GM18507 (cell line): Measurements from ENCODE around the gene ZIC5.

ENCODE experiments used
- DNase-seq: peaks from one replicate; pipeline ENCODE4 v3.0.0; 2011; ENCODE audit warnings: low read depth; ENCODE audit not compliant: insufficient read length; ENCODE audit errors: extremely low spot score
- FAIRE-seq: peaks from 2 replicates; lab custom pipeline; 2011; peaks lifted over from hg19 to GRCh38; lab: Jason Lieb, UNC

ZIC5 gene

DNA sequence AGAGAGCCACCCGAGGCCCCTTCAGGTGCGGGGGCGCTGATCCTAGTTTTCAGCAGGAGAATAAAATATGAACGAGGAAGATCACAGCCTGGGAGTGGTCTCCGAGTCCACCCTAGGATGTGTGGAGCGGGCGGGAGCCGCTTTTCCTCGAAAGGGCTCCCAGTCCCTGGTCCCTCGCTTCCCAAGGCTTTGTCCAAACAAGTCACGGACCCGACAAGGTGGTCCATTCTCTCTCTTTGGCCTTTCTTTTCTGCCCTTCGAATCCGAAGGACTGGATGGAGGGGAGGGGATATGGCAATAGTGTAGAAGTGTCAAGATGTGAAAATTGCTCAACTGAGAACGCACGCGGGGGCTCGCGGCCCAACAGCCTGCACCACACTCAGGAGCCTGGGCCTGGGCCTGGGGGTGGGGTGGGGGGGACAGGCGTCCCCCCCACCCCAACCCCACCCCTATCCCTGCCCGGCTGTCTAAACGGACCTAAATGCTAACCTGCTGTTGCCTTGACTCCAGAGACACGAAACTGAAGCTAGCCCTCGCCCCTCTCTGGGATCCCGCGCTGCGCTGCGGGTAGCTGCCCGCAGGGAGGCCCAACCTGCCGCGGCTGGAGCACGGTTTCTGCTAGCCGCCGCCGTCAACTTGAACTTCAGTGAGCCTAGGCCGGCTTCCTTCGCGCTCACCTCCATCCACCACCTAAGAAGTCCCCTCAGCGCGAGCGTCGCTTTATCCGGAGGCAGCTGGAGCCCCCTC is 17.1 kb upstream of the ZIC5 start:
- DNase-seq (no peak), FAIRE-seq (no peak)

- FAIRE-seq = no peak
- no peak for DNase-seq
These were observed 15.8 kb upstream of the ZIC5 start for GRCh38 chr13:99987154-99988019.

GRCh38 chr13:99986741-99987140 is 15.2 kb upstream of the ZIC5 start:
- DNase-seq (no peak), FAIRE-seq (no peak)

DNA sequence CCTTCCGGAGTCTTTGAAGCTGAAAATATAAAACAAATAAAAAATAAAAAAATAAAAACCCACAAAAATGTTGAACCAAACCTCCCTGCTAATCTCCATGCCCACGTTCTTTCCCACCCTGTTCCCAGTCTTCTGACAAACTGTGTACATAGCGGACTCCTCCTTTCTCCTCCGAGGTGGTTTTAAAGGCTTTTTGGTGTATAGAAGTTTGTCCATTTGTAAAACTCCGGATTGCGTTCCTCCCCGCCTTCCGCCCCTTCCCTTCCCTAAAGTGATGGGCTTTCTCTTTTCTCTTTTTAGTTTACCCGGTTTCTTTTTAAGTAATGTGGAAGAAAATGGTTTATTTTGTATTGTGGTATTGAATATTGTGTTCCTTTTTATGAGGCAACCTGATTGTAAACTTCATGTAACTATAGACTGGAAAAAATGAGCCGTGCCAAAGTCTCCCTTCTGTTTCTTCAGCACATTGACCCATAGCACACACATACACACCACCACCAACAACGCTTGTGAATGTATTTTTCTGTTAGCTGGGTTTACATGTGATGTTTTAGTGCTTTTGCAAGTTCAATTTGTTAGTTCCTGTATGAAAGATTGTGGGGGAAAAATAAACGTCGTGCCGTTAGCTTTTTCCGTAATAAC is 14.4 kb upstream of the ZIC5 start:
- DNase-seq = no peak
- no peak for FAIRE-seq

DNA sequence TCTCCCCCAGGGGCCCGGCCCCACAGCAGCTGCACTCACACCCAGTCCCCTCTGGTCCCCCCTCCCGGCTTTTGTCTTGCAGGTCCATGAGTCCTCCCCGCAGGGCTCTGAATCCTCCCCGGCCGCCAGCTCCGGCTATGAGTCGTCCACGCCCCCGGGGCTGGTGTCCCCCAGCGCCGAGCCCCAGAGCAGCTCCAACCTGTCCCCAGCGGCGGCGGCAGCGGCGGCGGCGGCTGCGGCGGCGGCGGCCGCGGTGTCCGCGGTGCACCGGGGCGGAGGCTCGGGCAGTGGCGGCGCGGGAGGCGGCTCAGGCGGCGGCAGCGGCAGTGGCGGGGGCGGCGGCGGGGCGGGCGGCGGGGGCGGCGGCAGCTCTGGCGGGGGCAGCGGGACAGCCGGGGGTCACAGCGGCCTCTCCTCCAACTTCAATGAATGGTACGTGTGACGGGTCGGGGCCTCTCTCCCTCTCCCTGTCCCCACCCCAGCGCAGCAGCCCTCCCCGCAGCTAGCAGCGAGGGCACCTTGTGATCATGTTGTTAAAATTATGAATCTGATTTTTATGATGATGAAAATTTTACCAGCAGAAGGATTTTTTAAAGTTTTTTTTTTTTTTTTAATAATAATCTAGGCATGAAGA is 13.8 kb upstream of the ZIC5 start:
- DNase-seq (no peak), FAIRE-seq (no peak)

DNA sequence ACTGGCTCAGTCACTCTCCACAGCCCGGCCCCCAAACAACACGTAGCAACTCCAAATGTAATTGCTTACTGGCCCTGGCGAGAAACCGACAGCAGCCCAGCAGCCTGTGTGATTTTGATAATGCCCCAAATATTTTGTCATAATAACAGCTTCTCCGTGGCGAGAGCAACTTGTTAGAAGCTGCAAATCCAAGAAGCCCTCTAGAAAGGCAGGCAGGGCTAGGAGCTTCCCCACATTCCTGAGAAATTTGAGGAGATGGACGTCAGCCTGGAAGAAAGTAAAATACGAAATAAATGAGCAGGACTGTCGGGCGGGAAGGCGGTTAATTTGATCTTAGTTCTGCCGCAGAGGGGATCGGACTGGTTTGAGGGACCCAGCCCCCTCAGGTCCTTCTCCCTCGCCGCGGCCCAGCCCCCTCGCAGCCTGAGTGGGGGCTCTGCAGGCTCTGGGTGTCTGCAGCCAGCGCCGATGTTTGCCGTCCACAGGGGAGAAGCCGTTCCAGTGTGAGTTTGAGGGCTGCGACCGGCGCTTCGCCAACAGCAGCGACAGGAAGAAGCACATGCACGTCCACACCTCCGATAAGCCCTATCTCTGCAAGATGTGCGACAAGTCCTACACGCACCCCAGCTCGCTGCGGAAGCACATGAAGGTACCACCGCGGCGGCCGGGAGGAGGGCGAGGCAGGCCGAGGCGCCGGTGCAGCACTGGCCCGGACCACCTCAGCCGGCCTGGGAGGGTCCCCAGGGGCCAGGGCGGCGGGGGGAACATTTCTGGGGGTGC is 13.1 kb upstream of the ZIC5 start:
- FAIRE-seq (no peak), DNase-seq (no peak)

- DNase-seq = no peak
- no peak for FAIRE-seq
These were observed 12.2 kb upstream of the ZIC5 start for GRCh38 chr13:99983499-99984401.

DNA sequence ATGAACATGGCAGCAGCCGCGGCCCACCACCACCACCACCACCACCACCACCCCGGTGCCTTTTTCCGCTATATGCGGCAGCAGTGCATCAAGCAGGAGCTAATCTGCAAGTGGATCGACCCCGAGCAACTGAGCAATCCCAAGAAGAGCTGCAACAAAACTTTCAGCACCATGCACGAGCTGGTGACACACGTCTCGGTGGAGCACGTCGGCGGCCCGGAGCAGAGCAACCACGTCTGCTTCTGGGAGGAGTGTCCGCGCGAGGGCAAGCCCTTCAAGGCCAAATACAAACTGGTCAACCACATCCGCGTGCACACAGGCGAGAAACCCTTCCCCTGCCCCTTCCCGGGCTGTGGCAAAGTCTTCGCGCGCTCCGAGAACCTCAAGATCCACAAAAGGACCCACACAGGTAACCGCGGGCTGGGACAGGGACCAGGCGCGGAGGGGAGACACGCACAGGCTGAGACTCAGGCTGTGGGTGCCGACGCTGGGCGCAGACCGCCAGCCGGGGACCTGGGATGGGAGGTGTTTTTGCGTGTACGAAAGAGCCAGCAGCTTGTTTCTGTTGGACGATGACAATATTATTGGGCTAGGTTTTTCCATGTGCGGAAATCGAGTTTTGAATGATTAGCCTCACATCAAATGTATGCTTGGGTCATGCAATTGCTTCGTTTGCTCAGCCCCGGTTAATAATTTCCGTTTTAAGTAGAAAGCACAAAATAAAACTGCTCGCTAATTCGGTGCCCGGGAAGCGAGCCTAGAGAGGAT is 11.3 kb upstream of the ZIC5 start:
- DNase-seq (no peak), FAIRE-seq (no peak)

GRCh38 chr13:99982036-99982730 is 10.6 kb upstream of the ZIC5 start:
- DNase-seq = no peak

GRCh38 chr13:99981735-99982035 is 10.1 kb upstream of the ZIC5 start, which contains the start of gene ZIC2:
ZIC2 (plus strand) TSS chr13:99981784; CDS start chr13:99982065, 281 bp downstream.
- no peak for DNase-seq
- no peak for FAIRE-seq

More at GRCh38 chr13:99982036-99982730, 10.6 kb upstream of the ZIC5 start:
- FAIRE-seq = no peak

- no peak for DNase-seq
- no peak for FAIRE-seq
These were observed 9.5 kb upstream of the ZIC5 start for GRCh38 chr13:99980824-99981734.

- DNase-seq (no peak), FAIRE-seq (no peak)
These were observed 8.7 kb upstream of the ZIC5 start for GRCh38 chr13:99980201-99980823.

GRCh38 chr13:99979453-99980200 is 8.1 kb upstream of the ZIC5 start:
- FAIRE-seq (no peak), DNase-seq (no peak)

- no peak for FAIRE-seq
- DNase-seq = no peak
These were observed 7.4 kb upstream of the ZIC5 start for GRCh38 chr13:99978799-99979452.
